ENCODE results near the gene ADAMTSL2.

ADAMTSL2 gene

GRCh38 chr9:133582501-133583045 is 48.1 kb downstream of the ADAMTSL2 start:
- Mint-ChIP-seq H3K27me3 (ENCODE audit: low read depth) (peaks cover 44% of the 10 kb centered on the region), H3K36me3 (ENCODE audit: low read depth) (no peaks in the 10 kb centered on the region), H3K4me3 (no peak overlapping the region), H3K4me1 (peaks cover 47% of the 10 kb centered on the region), H3K27ac (no peak overlapping the region), H3K9me3 (no peaks in the 10 kb centered on the region)
- TF ChIP-seq, protein P1, sequence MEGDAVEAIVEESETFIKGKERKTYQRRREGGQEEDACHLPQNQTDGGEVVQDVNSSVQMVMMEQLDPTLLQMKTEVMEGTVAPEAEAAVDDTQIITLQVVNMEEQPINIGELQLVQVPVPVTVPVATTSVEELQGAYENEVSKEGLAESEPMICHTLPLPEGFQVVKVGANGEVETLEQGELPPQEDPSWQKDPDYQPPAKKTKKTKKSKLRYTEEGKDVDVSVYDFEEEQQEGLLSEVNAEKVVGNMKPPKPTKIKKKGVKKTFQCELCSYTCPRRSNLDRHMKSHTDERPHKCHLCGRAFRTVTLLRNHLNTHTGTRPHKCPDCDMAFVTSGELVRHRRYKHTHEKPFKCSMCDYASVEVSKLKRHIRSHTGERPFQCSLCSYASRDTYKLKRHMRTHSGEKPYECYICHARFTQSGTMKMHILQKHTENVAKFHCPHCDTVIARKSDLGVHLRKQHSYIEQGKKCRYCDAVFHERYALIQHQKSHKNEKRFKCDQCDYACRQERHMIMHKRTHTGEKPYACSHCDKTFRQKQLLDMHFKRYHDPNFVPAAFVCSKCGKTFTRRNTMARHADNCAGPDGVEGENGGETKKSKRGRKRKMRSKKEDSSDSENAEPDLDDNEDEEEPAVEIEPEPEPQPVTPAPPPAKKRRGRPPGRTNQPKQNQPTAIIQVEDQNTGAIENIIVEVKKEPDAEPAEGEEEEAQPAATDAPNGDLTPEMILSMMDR (IDR thresholded peaks at IDR 0.05; ENCODE audit: unreplicated experiment in 3 of 3), result no peak

- Mint-ChIP-seq H3K27me3 (ENCODE audit: low read depth) (peaks cover 42% of the 10 kb centered on the region), H3K4me3 (no peak overlapping the region), H3K4me1 (peaks cover 46% of the 10 kb centered on the region), H3K36me3 (ENCODE audit: low read depth) (no peaks in the 10 kb centered on the region), H3K27ac (no peak overlapping the region), H3K9me3 (no peaks in the 10 kb centered on the region)
- TF ChIP-seq, protein P1 (IDR thresholded peaks at IDR 0.05; ENCODE audit: unreplicated experiment in 3 of 3), result no peak
Observed at GRCh38 chr9:133583111-133583510, 48.6 kb downstream of the ADAMTSL2 start.

- Mint-ChIP-seq H3K36me3 (ENCODE audit: low read depth) (no peaks in the 10 kb centered on the region), H3K4me1 (peaks cover 42% of the 10 kb centered on the region), H3K4me3 (no peak overlapping the region), H3K27me3 (ENCODE audit: low read depth) (peaks cover 42% of the 10 kb centered on the region), H3K9me3 (peaks cover 4% of the 10 kb centered on the region), H3K27ac (no peak overlapping the region)
- TF ChIP-seq, protein P1 (IDR thresholded peaks at IDR 0.05; ENCODE audit: unreplicated experiment in 3 of 3), result no peak
Observed at GRCh38 chr9:133583586-133583985, 49.1 kb downstream of the ADAMTSL2 start.

- peaks cover 42% of the 10 kb centered on the region for H3K4me1 Mint-ChIP-seq
Observed at GRCh38 chr9:133584167-133584558, 49.7 kb downstream of the ADAMTSL2 start.

GRCh38 chr9:133584559-133585476 is 50.3 kb downstream of the ADAMTSL2 start:
- Mint-ChIP-seq H3K9me3 (peaks cover 4% of the 10 kb centered on the region), H3K27ac (peak overlapping the region; percentile 10 to 76 (median 37)), H3K4me3 (peak overlapping the region in 2 of 3 experiments; percentile 21 to 31), H3K4me1 (peaks cover 42% of the 10 kb centered on the region), H3K27me3 (ENCODE audit: low read depth) (peaks cover 43% of the 10 kb centered on the region), H3K36me3 (ENCODE audit: low read depth) (no peaks in the 10 kb centered on the region)
- TF ChIP-seq, protein P1 (IDR thresholded peaks at IDR 0.05; ENCODE audit: unreplicated experiment in 3 of 3), result no peak

More at GRCh38 chr9:133584167-133584558, 49.7 kb downstream of the ADAMTSL2 start:
- H3K27ac Mint-ChIP-seq, result peak overlapping the region in 2 of 3 experiments; percentile 10 to 76
- H3K9me3 Mint-ChIP-seq, result peaks cover 4% of the 10 kb centered on the region
- TF ChIP-seq, protein P1 (IDR thresholded peaks at IDR 0.05; ENCODE audit: unreplicated experiment in 3 of 3), result no peak
- H3K4me3 Mint-ChIP-seq, result peak overlapping the region in 1 of 3 experiments; percentile 21
- peaks cover 43% of the 10 kb centered on the region for H3K27me3 Mint-ChIP-seq (ENCODE audit: low read depth)
- H3K36me3 Mint-ChIP-seq (ENCODE audit: low read depth), result no peaks in the 10 kb centered on the region
